Measurements from ENCODE around the gene ACACA. TPM values are rescaled to one million over a fixed set of nuclear protein-coding genes. Genes with fewer than 3 reads are reported as not detected.

Gene ACACA
- total RNA-seq, 1 donor from 2014 or later, result 101 TPM

GRCh38 chr17:37065486-37066321 lies 340.9 kb downstream of the ACACA start:
- Mint-ChIP-seq H3K36me3 (no peaks in the 10 kb centered on the region), H3K4me1 (ENCODE audit: unreplicated experiment) (peaks cover 15% of the 10 kb centered on the region), H3K9me3 (no peaks in the 10 kb centered on the region), H3K27me3 (peaks cover 31% of the 10 kb centered on the region), H3K27ac (peak overlapping the region; percentile 31), H3K4me3 (no peak overlapping the region)
- TF ChIP-seq CTCF (conservative IDR thresholded peaks at IDR 0.05), result no peak
- DNase-seq (ENCODE audit: extremely low spot score, unreplicated experiment), result no peak

- peaks cover 31% of the 10 kb centered on the region for H3K27me3 Mint-ChIP-seq
- no peaks in the 10 kb centered on the region for H3K36me3 Mint-ChIP-seq
- DNase-seq (ENCODE audit: extremely low spot score, unreplicated experiment), result no peak
- TF ChIP-seq CTCF (conservative IDR thresholded peaks at IDR 0.05), result no peak
- no peak overlapping the region for H3K27ac Mint-ChIP-seq
- no peaks in the 10 kb centered on the region for H3K9me3 Mint-ChIP-seq
- peaks cover 23% of the 10 kb centered on the region for H3K4me1 Mint-ChIP-seq (ENCODE audit: unreplicated experiment)
- H3K4me3 Mint-ChIP-seq, result no peak overlapping the region
Measured at GRCh38 chr17:37064956-37065355, 341.7 kb downstream of the ACACA start.

GRCh38 chr17:37064206-37064605 lies 342.4 kb downstream of the ACACA start:
- Mint-ChIP-seq H3K27ac (no peak overlapping the region), H3K27me3 (peaks cover 31% of the 10 kb centered on the region), H3K4me1 (ENCODE audit: unreplicated experiment) (peaks cover 23% of the 10 kb centered on the region), H3K36me3 (no peaks in the 10 kb centered on the region), H3K9me3 (no peaks in the 10 kb centered on the region), H3K4me3 (no peak overlapping the region)
- no peak for TF ChIP-seq CTCF (conservative IDR thresholded peaks at IDR 0.05)
- DNase-seq (ENCODE audit: extremely low spot score, unreplicated experiment), result no peak

GRCh38 chr17:37062021-37062420 lies 344.6 kb downstream of the ACACA start:
- Mint-ChIP-seq H3K4me1 (ENCODE audit: unreplicated experiment) (peaks cover 17% of the 10 kb centered on the region), H3K27ac (no peak overlapping the region), H3K4me3 (no peak overlapping the region), H3K36me3 (peaks cover 4% of the 10 kb centered on the region), H3K27me3 (peaks cover 20% of the 10 kb centered on the region), H3K9me3 (no peaks in the 10 kb centered on the region)
- no peak for TF ChIP-seq CTCF (conservative IDR thresholded peaks at IDR 0.05)
- DNase-seq (ENCODE audit: extremely low spot score, unreplicated experiment), result no peak

GRCh38 chr17:37060928-37061327 lies 345.7 kb downstream of the ACACA start:
- H3K36me3 Mint-ChIP-seq, result peaks cover 10% of the 10 kb centered on the region
- no peak overlapping the region for H3K27ac Mint-ChIP-seq
- H3K27me3 Mint-ChIP-seq, result peaks cover 14% of the 10 kb centered on the region
- no peak for DNase-seq (ENCODE audit: extremely low spot score, unreplicated experiment)
- TF ChIP-seq CTCF (conservative IDR thresholded peaks at IDR 0.05), result no peak
- peak overlapping the region; percentile 54 for H3K4me3 Mint-ChIP-seq
- no peaks in the 10 kb centered on the region for H3K9me3 Mint-ChIP-seq
- H3K4me1 Mint-ChIP-seq (ENCODE audit: unreplicated experiment), result peaks cover 17% of the 10 kb centered on the region
